Measurements from ENCODE around the gene SPRY1.

SPRY1 gene, protein sequence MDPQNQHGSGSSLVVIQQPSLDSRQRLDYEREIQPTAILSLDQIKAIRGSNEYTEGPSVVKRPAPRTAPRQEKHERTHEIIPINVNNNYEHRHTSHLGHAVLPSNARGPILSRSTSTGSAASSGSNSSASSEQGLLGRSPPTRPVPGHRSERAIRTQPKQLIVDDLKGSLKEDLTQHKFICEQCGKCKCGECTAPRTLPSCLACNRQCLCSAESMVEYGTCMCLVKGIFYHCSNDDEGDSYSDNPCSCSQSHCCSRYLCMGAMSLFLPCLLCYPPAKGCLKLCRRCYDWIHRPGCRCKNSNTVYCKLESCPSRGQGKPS

DNA sequence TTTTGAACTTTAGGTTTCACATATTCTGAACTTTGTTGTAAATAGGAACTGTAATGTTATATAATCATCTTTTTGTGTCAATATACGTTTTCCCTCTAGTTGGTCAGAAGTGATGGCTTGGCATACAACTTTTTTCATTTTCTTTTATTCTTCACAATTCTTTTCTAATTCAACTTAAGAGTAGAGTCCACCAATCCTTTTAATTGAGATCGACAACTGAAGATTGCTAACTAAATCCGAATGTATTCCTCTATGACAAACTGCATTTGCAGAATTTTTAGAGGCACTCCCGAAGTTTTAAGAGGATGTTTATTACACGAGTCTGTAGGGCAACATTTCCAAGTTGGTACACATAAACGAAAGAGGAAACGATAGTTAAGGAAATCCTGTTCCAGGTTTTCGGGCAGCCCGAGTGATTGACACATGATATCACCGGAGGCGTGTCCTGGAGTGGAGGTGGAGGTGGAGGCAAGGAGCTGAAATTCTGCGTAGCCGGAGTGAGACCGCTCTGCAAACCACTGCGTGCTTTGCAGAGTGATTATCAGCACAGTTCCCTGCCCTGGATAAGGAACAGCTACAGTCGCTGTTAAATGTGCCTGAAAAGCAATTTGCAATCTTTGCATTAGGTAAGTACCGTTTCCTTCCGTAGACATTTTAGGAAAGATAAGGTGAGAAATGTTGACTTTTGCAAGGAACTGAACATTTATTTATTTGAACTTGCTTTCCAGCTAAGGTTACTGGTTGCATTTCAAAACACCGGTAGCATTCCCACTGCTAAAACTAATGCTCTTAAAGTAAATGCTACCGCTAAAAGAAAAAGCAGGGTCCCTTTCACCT is at the start of gene SPRY1:
Gene SPRY1, plus strand, starts transcription at position 489 of the 837 bp plus-strand sequence. CDS start 4,797 bp downstream, outside the sequence.
- TF ChIP-seq, protein P1, sequence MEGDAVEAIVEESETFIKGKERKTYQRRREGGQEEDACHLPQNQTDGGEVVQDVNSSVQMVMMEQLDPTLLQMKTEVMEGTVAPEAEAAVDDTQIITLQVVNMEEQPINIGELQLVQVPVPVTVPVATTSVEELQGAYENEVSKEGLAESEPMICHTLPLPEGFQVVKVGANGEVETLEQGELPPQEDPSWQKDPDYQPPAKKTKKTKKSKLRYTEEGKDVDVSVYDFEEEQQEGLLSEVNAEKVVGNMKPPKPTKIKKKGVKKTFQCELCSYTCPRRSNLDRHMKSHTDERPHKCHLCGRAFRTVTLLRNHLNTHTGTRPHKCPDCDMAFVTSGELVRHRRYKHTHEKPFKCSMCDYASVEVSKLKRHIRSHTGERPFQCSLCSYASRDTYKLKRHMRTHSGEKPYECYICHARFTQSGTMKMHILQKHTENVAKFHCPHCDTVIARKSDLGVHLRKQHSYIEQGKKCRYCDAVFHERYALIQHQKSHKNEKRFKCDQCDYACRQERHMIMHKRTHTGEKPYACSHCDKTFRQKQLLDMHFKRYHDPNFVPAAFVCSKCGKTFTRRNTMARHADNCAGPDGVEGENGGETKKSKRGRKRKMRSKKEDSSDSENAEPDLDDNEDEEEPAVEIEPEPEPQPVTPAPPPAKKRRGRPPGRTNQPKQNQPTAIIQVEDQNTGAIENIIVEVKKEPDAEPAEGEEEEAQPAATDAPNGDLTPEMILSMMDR (IDR thresholded peaks at IDR 0.05; ENCODE audit: low read length, missing control alignments): no peak
- peak within 1 kb of the TSS; percentile 69 for H3K4me3 ChIP-seq (replicated peaks; ENCODE audit: low read depth, low read length)

DNA sequence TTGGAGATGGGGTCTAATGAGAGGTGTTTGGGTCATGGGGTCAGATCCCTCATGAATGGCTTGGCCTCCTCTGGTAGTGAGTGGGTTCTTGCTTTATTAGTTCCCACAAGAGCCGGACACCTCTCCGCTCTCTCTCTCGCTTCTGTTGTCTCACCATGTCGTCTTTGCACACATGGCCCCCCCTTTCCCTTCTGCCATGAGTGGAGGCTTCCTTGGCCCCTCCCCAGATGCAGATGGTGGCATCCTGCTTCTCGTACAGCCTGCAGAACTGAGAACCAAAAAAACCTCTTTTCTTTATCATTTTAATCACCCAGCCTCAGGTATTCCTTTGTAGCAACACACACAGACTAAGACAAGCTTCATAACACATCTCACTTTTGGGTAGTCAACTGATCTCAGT is 49.6 kb upstream of the SPRY1 start:
- TF ChIP-seq, protein P1 (IDR thresholded peaks at IDR 0.05; ENCODE audit: low read length, missing control alignments): no peak
- no peak for DNase-seq (ENCODE audit: low read depth)
- no peak overlapping the region for H3K4me3 ChIP-seq (replicated peaks; ENCODE audit: low read depth, low read length)

More for the DNA sequence above, at the start of gene SPRY1:
- peak; percentile 97 for DNase-seq (ENCODE audit: low read depth)

DNA sequence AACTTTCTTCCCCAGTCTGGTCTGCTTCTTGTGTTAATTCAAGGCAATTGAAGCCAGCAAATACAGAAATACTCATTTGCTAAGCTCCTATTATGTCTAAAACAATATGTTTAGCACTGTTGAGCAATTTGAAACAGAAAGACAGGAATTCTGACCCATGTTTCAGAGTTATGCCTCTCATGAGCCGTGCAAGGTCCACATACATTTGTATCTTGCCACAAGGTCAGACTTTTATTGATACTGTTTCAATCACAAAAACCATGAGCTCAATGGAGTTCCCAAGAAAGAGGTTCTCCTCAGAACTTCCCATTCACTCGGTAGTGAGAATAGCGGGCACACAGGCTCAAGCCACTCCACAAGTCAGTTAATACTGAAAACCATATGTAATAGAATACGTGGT is 47.6 kb upstream of the SPRY1 start:
- TF ChIP-seq, protein P1 (IDR thresholded peaks at IDR 0.05; ENCODE audit: low read length, missing control alignments): no peak
- no peak for DNase-seq (ENCODE audit: low read depth)

DNA sequence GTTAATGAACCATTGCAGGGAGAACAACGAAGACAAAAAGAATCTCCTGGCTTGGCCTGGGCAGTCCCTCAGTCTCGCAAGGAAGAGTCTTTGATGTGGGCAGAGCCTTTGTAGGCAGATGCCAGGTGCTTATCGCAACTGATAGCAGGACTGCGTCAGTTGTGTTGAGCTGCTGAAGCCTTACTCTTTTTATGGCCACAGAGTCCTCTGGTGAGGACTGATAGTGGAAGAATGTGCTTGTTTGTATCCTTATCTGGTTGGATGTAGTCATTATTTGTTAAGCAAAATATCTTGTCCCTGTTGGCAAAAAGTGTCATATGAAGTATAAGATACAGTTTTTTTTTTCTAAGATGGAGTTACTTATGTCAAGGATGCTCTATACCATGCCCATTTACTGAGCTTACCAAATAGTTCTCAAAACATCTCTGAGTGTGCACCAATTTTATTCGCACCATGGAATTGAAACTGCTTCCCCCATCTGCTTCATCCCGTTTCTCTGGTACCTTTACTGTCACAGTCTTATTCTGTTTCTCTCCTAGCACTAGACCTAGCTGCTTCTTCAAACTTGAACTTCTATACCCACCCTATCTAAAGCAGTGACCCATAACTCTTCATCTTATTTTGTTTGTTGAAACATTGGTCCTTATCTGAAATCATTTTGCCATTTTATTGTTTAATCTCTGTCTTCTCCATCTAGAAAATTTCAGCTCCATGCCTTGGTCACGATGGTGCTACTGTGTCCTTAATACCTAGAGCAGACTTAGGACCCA is 47.0 kb upstream of the SPRY1 start:
- TF ChIP-seq, protein P1 (IDR thresholded peaks at IDR 0.05; ENCODE audit: low read length, missing control alignments): no peak
- peak; percentile 45 for DNase-seq (ENCODE audit: low read depth)
- H3K4me3 ChIP-seq (replicated peaks; ENCODE audit: low read depth, low read length): no peak overlapping the region

More for the DNA sequence above, 47.6 kb upstream of the SPRY1 start:
- no peak overlapping the region for H3K4me3 ChIP-seq (replicated peaks; ENCODE audit: low read depth, low read length)

DNA sequence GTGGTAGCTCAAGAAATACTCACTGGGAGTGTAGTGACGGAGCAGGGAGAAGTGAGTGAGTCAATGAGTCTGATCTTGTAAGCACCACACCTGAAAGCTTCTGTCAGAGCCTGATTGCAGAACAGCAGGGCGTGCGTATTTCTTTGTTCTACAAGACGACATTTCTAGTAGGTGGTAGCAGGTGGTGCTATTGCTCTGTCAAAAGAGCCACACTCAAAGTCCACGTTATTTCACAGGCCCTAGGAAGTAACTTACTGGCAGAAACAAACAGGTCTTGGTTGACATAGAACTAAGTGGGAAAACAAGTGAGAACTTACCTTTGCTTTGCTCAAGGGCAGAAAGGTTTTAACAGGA is 46.4 kb upstream of the SPRY1 start:
- TF ChIP-seq, protein P1 (IDR thresholded peaks at IDR 0.05; ENCODE audit: low read length, missing control alignments): no peak
- DNase-seq (ENCODE audit: low read depth): peak; percentile 51
- no peak overlapping the region for H3K4me3 ChIP-seq (replicated peaks; ENCODE audit: low read depth, low read length)

DNA sequence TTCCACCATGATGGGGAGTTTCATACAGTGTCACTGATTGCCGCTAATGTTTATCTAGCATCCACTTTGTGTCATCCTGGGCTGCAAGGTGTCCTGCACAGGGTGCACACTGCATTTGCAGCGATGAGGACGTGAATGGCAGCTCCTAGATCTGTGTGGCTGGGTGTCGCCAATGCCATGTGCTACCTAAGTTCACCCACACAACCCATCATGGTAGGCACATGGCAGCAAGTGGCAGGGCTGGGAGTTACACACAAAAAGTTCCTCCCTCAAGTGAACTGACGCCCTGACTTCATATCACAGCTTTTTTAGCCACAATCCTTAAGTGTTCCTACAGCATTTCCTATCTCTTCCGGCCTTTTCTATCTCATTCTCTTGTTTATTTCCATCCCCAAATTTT is 45.9 kb upstream of the SPRY1 start:
- TF ChIP-seq, protein P1 (IDR thresholded peaks at IDR 0.05; ENCODE audit: low read length, missing control alignments): no peak
- no peak for DNase-seq (ENCODE audit: low read depth)
- H3K4me3 ChIP-seq (replicated peaks; ENCODE audit: low read depth, low read length): no peak overlapping the region

Measured in fibroblast of pulmonary artery (primary cell).